Neural progenitor cell (in vitro differentiated cells): ENCODE measurements around the gene C22orf15.

Source experiments
- CTCF ChIP-seq: fragments of 200-600 bp; sonication (generic); IDR thresholded peaks from 2 replicates; pipeline ENCODE4 v1.5.1; 2017; ENCODE audit warnings: antibody characterized with exemption, mild to moderate bottlenecking
- EZH2 ChIP-seq: fragments of 200-600 bp; sonication (generic); IDR thresholded peaks from 2 replicates; pipeline ENCODE4 v1.6.1; 2017; ENCODE audit warnings: antibody characterized with exemption, mild to moderate bottlenecking, moderate library complexity
- EZH2phosphoT487 ChIP-seq: fragments of 200-600 bp; sonication (generic); IDR thresholded peaks from 2 replicates; pipeline ENCODE4 v1.6.1; 2017; ENCODE audit warnings: antibody characterized with exemption

DNA sequence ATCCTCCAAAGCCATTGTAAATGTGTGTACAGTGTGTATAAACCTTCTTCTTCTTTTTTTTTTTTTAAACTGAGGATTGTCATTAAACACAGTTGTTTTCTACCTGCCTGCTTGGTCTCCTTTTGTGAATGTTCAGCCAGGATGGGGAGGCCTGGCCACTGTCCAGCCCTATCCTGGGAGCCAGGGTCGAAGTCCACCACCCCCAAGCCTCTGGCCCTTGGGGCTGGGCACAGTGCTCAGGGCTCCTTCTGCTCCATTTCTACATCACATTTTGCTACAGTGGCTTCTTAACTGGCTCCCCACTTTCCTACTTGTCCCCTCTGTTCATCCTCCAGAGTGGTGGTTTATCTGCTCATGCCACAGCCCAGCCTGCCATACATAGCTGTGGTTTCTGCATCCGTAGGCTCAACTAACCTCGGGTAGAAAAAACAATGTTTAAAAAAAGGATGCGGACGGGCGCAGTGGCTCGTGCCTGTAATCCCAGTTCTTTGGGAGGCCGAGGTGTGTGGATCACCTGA lies 21.5 kb downstream of the C22orf15 start:
- TF ChIP-seq CTCF, result no peak
- TF ChIP-seq EZH2, result no peak
- TF ChIP-seq EZH2phosphoT487, result no peak
